HG02885 (cell line): ENCODE measurements around the gene SLC35F5.
"Not testable (repeated sequence)": the region's sequence is repeated elsewhere in the genome, so short reads cannot be mapped to it uniquely, and the experiment has no call there.

Experiments
- ATAC-seq: cut with Tn5 transposase; IDR thresholded peaks from one replicate; pipeline ENCODE4 v1.9.1; 2021; ENCODE audit warnings: mild to moderate bottlenecking; ENCODE audit not compliant: unreplicated experiment, poor library complexity

The SLC35F5 gene

DNA sequence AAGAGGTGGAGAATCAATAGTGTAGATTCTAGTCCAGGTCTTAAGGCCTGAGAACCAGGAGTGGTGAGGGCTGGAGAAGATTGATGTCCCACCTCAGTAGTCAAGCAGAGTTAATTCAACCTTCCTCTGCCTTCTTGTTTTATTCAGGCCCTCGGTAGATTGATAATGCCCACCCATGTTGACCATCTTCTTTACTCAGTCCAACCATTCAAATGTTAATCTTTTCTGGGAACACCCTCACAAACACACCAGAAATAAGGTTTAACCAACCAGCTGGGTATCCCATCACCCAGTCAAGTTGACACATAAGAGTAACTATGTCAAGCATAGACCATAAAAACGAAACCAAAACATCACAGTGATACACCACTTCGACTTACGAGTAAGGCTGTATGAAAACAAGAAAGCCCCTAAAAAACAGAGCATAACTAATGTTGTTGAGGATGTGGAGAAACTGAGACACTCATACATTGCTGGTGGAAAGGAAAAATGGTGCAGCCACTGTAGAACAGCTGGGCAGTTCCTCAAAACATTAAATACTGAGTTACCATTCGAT lies 57.5 kb downstream of the SLC35F5 start:
- ATAC-seq = peak; percentile 66

GRCh38 chr2:113698251-113698650 lies 58.2 kb downstream of the SLC35F5 start:
- not testable (repeated sequence) for ATAC-seq

DNA sequence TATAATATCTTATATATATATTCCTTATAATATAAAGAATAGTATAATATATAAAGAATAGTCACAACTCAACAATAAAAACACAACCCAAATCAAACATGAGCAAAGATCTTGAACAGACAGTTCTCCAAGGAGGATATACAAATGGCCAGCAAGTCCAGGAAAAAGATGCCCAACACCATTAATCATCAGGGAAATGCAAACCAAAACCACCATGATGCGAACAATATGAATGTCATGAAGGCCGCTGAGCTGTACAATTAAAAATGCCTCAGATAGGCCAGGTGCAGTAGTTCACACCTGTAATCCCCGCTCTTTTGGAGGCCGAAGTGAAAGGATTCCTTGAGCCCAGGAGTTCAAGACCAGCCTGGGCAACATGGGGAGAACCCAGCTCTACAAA lies 58.9 kb downstream of the SLC35F5 start:
- no peak for ATAC-seq

- no peak for ATAC-seq
These were observed 62.0 kb downstream of the SLC35F5 start for GRCh38 chr2:113694438-113694837.

DNA sequence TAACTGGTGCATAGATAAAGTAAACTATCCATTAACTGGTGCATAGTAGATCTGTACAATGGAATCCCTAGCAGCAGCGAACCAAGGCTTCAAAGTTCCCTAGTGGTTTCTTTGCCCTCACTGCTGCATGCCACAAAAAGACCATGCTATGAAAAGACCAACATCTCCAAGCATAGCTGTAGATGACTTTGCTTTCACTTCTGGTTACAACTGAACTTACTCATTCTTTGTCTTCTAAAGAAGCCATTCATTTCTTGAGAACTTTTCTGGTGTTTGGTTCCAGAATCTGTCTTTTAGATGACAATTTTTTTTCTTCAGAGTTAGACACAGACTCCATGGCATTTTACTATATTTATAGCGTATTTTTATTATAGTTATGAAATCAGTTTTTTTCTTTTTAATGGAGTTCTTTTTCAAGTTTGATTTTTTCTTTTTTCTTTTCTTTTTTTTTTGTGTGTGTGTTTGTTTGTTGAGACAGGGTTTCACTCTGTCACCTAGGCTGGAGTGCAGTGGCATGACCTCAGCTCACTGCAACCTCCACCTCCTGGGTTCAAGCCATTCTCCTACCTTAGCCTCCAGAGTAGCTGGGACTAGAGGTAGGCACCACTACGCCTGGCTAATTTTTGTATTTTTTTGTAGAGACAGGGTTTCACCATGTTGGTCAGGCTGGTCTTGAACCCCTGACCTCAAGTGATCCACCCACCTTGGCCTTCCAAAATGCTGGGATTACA lies 63.6 kb downstream of the SLC35F5 start:
- ATAC-seq = peak; percentile 85

DNA sequence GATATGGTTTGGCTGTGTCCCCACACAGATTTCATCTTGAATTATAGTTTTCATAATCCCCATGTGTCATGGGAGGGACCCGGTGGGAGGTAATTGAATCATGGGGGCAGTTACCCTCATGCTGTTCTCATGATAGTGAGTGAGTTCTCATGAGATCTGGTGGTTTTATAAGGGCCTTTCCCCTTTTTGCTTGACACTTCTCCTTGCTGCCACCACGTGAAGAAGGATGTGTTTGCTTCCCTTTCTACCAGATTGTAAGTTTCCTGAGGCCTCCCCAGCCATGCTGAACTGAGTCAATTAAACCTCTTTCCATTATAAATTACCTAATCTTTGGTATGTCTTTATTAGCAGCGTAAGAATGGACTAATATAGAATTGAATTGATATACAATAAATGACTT lies 65.6 kb downstream of the SLC35F5 start:
- not testable (repeated sequence) for ATAC-seq

- no peak for ATAC-seq
These were observed 69.9 kb downstream of the SLC35F5 start for GRCh38 chr2:113686537-113686936.

DNA sequence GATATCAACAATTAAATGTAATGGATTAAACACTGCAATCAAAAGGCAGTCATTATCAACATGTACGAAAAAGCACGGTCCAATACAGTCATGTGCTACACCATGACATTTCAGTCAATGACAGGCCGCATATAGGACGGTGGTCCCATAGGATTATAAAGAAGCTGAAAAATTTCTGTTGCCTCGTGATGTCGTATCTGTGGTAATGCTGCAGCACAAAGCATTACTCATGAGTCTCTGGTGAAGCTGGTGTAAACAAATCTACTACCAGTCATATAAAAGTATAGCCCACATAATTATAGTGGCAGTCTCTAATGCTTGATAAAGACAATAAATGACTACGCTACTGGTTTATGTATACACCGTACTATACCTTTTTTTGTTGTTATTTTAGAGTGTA lies 71.0 kb downstream of the SLC35F5 start:
- ATAC-seq = no peak

DNA sequence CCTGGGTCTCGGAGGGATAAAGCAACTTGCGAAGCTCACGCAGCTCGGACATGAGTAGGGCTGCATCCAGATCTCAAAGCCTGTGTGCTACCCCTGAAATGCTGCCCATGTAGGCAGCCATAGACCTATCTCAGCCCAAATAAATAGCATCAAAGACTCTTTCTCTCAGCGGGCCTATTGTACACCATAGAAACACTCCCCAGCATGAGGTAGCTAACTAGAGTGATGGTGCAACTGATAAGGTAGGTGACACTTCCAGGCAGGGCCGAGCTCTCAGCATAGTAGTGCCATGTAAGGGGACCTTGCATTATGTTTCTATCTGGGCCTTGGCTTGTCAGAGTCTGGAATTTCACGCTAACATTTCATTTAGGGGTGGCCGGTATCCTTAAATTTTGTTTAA lies 77.0 kb downstream of the SLC35F5 start:
- no peak for ATAC-seq

GRCh38 chr2:113677330-113677729 lies 79.1 kb downstream of the SLC35F5 start:
- no peak for ATAC-seq

DNA sequence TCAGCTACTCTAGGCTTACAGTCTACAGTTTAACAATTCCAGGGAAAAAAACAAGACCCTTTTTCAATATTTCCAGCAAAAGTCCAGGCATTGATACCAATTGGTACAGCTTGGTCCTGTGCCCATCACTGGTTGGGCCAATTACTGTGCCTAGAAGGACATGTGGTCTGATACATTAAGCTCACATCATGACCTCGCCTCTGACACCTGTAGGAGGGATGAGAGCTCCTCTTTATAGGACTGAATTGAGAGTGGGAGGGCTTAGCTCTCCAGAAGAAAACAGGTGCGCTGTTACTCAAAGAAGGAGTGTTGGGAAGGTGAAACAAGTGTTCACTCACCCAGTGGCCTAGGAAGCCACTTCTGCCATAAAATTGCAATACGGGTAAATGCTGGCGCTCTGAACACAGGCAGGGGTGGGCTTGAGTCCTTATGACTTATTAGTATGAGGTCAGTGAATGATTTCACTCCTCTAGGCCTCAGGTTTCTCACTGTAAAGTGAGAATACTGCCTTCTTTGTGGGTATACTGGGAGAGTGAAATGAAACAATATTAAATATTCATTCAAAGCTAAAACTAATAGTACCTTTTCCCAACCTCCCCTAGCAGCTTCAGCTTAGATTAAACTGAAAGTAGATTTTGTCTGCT lies 79.7 kb downstream of the SLC35F5 start:
- no peak for ATAC-seq

GRCh38 chr2:113675875-113676274 lies 80.6 kb downstream of the SLC35F5 start:
- no peak for ATAC-seq

DNA sequence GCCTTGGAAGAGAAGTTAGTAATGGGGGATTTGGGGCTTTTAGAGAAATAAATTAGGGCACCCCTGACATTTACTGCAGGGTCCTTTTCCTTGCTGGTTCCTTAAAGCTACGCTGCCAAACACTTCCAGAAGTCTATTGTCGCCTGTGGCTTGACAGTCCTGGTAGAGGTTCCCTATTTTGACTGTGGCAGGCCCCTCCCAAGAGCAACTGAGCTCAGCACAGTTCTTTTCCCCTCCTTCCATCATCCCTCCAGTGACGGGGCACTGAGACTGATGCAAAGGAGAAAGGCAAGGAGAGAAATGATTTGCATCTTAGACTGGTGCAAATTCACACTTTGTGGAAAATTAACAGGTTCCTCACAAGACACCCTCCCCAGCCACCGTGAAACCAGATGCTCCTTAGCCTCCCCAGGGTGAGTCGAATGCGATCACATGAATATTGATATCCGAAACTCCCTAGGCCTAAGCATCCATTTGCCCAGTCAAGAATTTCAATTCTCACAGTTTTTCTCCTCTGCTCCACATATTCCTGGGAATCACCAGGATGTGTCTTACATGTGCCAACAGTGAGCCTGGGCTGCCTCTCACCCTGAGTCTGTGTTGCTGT lies 84.0 kb downstream of the SLC35F5 start:
- no peak for ATAC-seq

DNA sequence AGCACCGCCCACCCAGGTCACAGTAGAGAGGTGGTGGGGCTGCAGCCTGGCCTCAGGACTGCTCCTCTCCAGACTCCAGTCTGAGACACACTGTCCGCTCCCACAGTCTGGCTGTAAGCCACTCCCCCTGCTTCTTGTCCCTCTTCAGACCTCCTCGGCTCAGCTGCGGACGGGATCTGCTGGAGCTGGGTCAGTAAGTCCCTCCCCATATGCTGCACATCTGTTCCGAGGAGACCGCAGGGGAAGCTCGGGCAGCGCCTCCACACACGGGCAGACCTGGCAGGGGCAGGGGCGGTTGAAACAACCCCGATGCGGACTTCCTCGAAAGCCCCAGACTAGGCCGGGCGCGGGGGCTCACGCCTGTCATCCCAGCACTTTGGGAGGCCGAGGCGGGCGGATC lies 87.4 kb downstream of the SLC35F5 start:
- ATAC-seq = not testable (repeated sequence)

GRCh38 chr2:113664761-113665533 lies 91.5 kb downstream of the SLC35F5 start:
- ATAC-seq = not testable (repeated sequence)

DNA sequence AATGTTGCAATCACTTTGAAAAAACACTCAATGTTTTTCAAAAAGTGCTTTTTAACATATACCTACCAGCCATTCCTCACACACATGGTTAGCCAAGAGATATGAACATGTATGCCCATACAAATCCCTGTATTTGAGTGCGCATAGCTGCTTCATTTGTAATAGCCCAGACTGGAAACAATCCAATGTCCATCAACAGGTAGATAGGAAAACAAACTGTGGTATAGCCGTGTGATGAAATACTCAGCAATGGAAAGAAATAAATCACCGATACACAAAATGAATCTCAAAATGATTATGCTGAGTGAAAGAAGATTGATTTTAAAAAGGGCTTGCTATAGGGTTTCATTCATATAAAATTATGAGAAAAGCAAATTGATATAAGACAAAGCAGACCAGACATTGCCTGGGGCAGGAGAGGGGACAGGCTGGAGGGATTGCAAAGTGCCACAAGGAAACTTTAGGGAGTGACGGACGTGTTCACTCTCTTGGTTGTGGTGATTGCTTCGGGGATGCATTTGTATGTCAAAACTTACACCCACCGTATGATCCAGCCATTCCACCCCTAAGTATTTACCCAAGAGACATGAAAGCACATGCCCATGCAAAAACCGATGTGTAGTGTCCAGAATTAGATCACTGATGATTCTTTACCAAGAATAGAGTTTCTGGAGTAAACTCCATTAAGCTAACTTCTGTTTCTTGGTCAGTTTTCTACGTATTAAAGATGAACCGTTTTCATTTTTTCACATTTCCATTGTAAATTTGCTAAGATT lies 93.0 kb downstream of the SLC35F5 start:
- not testable (repeated sequence) for ATAC-seq
